Heart right ventricle (tissue), 16 donors: Measurements from ENCODE around the gene BMX. TPM values are rescaled to one million over a fixed set of nuclear protein-coding genes. Genes with fewer than 3 reads are reported as not detected.

ENCODE experiments used
- ATAC-seq, 8 donors: fragments of 200-7000 bp; cut with Tn5 transposase; one replicate each; pipeline ENCODE4 v1.9.1; 2020; ENCODE audit warnings: mild to moderate bottlenecking in 8 of 8, moderate library complexity in 8 of 8, moderate number of reproducible peaks in 1 of 8
- DNase-seq, 2 donors: peaks; one replicate each; pipeline ENCODE4 v3.0.0-alpha.2; 2020
- H3K27ac ChIP-seq, 10 donors: fragments of 200-600 bp; sonication (generic) in 2 of 10; one replicate each; pipeline versions ENCODE4 v1.5.0 to v1.8.0; 2020 to 2022; ENCODE audit warnings: mild to moderate bottlenecking in 3 of 10
- H3K27me3 ChIP-seq, 7 donors: fragments of 200-600 bp; one replicate each; pipeline ENCODE4 v1.8.0; 2021 to 2022; ENCODE audit warnings: mild to moderate bottlenecking in 2 of 7
- H3K36me3 ChIP-seq, 9 donors: fragments of 200-600 bp; sonication (generic) in 1 of 9; one replicate each; pipeline versions ENCODE4 v1.5.0 to v1.8.0; 2020 to 2022; ENCODE audit warnings: mild to moderate bottlenecking in 2 of 9
- H3K4me1 ChIP-seq, 9 donors: fragments of 200-600 bp; sonication (generic) in 1 of 9; one replicate each; pipeline versions ENCODE4 v1.5.0 to v1.8.0; 2020 to 2022; ENCODE audit warnings: mild to moderate bottlenecking in 4 of 9
- H3K4me3 ChIP-seq, 10 donors: fragments of 200-600 bp; sonication (generic) in 2 of 10; one replicate each; pipeline versions ENCODE4 v1.5.0 to v1.8.0; 2020 to 2022; ENCODE audit warnings: mild to moderate bottlenecking in 7 of 10, moderate library complexity in 2 of 10
- H3K9me3 ChIP-seq, 11 donors: fragments of 200-600 bp in 10 of 11; sonication (generic) in 2 of 11; one replicate each; pipeline versions ENCODE4 v1.5.0 to v1.8.0; 2013 to 2022; ENCODE audit warnings: mild to moderate bottlenecking in 2 of 11, control low read depth in 1 of 11, moderate library complexity in 1 of 11
- WGBS, 2 donors: extraction: QIAGEN DNeasy Blood & Tissue Kit; methylation state at CpG; one replicate each; pipeline ENCODE4 v1.1.7; 2013; ENCODE audit warnings: inconsistent platforms in 1 of 2; 5-methylcytosine and 5-hydroxymethylcytosine counted together
- intact Hi-C, 10 donors: fragments of 100-400 bp; cut with DNase I; formaldehyde crosslinking; loops; one replicate each; pipeline versions ENCODE4 v1.11.1 to v1.14.2; 2022
- polyA plus RNA-seq, 2 donors: library from polyadenylated mRNA; stranded (reverse); fragments of 200-250 nt; gene quantifications; one replicate each; pipeline ENCODE4 v1.2.3, GENCODE V29; 2013
- total RNA-seq, 10 donors: library from RNA; stranded (reverse); fragmentation: NEBNext Ultra II Directional in 3 of 10; extraction: Animal tissue kit (Norgen Biotek cat#: 25700) in 3 of 10; gene quantifications; one replicate each; pipeline versions ENCODE4 v1.2.1 to v1.2.4, GENCODE V29; 2021 to 2023
- TF ChIP-seq, protein P1 (sequence below), 9 donors: fragments of 200-600 bp; sonication (generic) in 2 of 9; IDR thresholded peaks; one replicate each; pipeline versions ENCODE4 v1.5.0 to v1.8.0; 2021 to 2022; ENCODE audit warnings: antibody characterized with exemption in 9 of 9, mild to moderate bottlenecking in 5 of 9, moderate library complexity in 1 of 9
- donor health status: Arrhythmogenic right ventricular cardiomyopathy.
- donor health status: ischemic (EF 13 %, LVEDD 7.1; RV severe dilation, severe dysfunction).
- donor health status: healthy with polysubstance abuse.
- donor health status: DM: no; HTN: yes; CAD: no.
- donor health status: DM: no; HTN: no; CAD: no.
- donor health status: ischemic (EF 25% LVEDD 6.9; RV normal size, moderate dysfunction).
- donor health status: ischemic (EF 25% LVEDD 5.7; RV mildly dilated, moderate dysfunction).
- donor health status: healthy.
- donor health status: DM: yes; HTN: yes; CAD: no.
- donor health status: Ischemic cardiomyopathy.
- donor health status: ischemic (EF 35%, LVEDD 5.7; RV mildly dilated, moderate dysfunction).
- donor health status: nonischemic (EF 11% LVEDD 7.7; RV severe dilation, severe dysfunction).
- donor health status: DM: yes; HTN: yes; CAD: no.
- donor health status: PGD.
- donor health status: ischemic (EF 29% LVEDD 5.4; RV normal size, mild dysfunction).
- donor health status: nonischemic (EF 23%, LVEDD 6.1; RV moderate dilation, normal function).

Gene BMX
- total and polyA plus RNA-seq, 12 donors: 0.97 to 6.1 (median 2.7) TPM

- intact Hi-C loops: loop anchor here in 1 of 10 donors (10.0 kb wide), 2 partner anchors 68 to 218 kb away; partner anchors contain the start of gene PIR
- DNase-seq (no peak), ATAC-seq (no peak)
- Histone ChIP-seq H3K36me3 (no peaks in the 10 kb centered on the region), H3K27ac (no peak overlapping the region), H3K9me3 (no peaks in the 10 kb centered on the region), H3K27me3 (peaks cover 0 to 79% (median 0%) of the 10 kb centered on the region in 7 donors), H3K4me1 (peaks cover 0 to 8% (median 0%) of the 10 kb centered on the region in 9 donors), H3K4me3 (no peak overlapping the region)
- 81 to 84% methylated on average over 7 of the region's 7 CpGs for WGBS, 2 donors
- TF ChIP-seq, protein P1, sequence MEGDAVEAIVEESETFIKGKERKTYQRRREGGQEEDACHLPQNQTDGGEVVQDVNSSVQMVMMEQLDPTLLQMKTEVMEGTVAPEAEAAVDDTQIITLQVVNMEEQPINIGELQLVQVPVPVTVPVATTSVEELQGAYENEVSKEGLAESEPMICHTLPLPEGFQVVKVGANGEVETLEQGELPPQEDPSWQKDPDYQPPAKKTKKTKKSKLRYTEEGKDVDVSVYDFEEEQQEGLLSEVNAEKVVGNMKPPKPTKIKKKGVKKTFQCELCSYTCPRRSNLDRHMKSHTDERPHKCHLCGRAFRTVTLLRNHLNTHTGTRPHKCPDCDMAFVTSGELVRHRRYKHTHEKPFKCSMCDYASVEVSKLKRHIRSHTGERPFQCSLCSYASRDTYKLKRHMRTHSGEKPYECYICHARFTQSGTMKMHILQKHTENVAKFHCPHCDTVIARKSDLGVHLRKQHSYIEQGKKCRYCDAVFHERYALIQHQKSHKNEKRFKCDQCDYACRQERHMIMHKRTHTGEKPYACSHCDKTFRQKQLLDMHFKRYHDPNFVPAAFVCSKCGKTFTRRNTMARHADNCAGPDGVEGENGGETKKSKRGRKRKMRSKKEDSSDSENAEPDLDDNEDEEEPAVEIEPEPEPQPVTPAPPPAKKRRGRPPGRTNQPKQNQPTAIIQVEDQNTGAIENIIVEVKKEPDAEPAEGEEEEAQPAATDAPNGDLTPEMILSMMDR (IDR thresholded peaks at IDR 0.05): no peak
These were observed 62.4 kb downstream of the BMX start for GRCh38 chrX:15563056-15563455.

DNA sequence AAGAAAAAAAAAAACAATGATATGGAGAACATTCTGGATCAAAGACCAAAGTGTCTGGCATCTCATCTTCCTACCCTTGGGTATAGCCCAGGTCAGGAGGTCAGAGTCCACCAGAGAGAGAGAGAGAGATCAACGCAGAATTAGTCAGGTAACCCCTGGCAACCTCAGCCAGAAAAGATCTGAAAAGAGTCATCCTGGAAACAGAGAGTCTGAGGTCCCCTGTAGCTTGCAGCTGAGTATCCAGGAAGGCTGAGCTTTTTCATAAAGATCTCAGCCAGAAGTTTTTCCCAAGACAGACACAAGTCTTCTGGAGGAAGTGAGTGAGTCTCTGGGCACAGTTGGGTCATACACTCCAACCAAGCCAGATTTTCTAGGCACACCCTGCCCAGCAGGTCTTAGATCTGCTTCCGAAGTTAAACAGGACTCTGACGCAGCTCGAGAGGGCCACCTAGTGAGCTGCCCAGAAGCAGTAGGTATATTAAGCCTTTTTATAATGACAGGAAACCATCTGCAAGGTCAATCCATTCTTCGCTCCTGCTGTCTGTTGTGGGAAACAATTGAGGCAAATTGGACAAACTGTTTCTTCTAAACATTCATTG, 64.5 kb downstream of the BMX start:
- 18 to 30% methylated on average over 5 of the region's 5 CpGs for WGBS, 2 donors

DNA sequence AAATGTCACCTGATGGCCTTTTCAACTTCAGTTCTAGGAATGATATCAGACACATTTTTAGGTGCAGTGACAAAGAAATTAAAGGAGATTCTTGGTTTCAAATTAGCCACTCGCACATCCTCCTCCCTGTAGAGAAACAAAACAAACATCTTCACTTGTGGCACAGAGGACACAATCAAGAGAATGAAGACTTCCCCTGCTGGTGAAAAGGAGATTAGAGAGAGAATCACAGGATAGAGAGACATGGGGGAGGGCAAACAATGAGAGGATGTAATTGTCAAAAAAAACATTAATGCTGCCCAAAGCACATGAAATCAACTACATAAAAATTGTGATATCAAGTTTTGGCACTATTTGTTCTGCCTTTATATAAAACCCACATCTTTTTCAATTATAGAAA, 65.6 kb downstream of the BMX start:
- no peak overlapping the region for H3K27ac ChIP-seq
- peaks cover 0 to 8% (median 0%) of the 10 kb centered on the region in 9 donors for H3K4me1 ChIP-seq
- H3K4me3 ChIP-seq: no peak overlapping the region
- H3K9me3 ChIP-seq: no peaks in the 10 kb centered on the region
- peaks cover 0 to 84% (median 0%) of the 10 kb centered on the region in 7 donors for H3K27me3 ChIP-seq
- DNase-seq (no peak), ATAC-seq (no peak)
- WGBS, 2 donors: 44 to 60% methylated on average over 1 of the region's 1 CpG
- TF ChIP-seq, protein P1 (IDR thresholded peaks at IDR 0.05): no peak
- H3K36me3 ChIP-seq: peaks cover 0 to under 1% (median 0%) of the 10 kb centered on the region in 9 donors
- intact Hi-C loops: loop anchor here in 3 of 10 donors (5.0 to 10.0 kb wide), 5 partner anchors 69 to 221 kb away; partner anchors contain the start of gene PIR (in 1 of the 3)

More for the DNA sequence above, 64.5 kb downstream of the BMX start:
- no peak overlapping the region for H3K4me3 ChIP-seq
- peaks cover 0 to 85% (median 0%) of the 10 kb centered on the region in 7 donors for H3K27me3 ChIP-seq
- H3K4me1 ChIP-seq: peaks cover 0 to 8% (median 0%) of the 10 kb centered on the region in 9 donors
- H3K36me3 ChIP-seq: no peaks in the 10 kb centered on the region
- H3K9me3 ChIP-seq: no peaks in the 10 kb centered on the region
- TF ChIP-seq, protein P1 (IDR thresholded peaks at IDR 0.05): peak in 8 of 9 donors; percentile 18 to 68 (median 58)
- DNase-seq (peak; percentile 29 to 41), ATAC-seq (peak; percentile 70 to 92 (median 82))
- H3K27ac ChIP-seq: no peak overlapping the region
- intact Hi-C loops: loop anchor here in 7 of 10 donors (1.0 to 10.0 kb wide), 7 partner anchors 66 to 220 kb away; partner anchors contain the start of gene PIR (in 1 of the 7)

DNA sequence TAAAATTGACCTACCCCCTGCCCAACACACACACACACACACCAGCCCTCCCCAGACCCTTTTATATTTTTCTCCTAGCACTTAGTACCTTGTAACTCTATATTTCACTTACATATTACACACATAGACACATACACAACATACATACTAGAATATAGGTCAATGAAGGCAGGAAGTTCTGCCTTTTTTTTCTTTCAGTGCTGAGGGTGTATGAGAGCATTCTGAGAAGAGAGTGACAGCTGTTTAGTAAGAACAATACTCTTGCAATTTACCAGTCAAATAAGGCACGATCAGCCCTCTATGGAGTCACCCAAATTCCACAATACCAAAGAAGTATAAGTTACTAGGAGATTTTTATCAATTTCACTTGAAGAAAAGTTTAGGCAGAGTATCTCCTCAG, 66.7 kb downstream of the BMX start:
- intact Hi-C loops: loop anchor here in 3 of 10 donors (5.0 to 10.0 kb wide), 5 partner anchors 70 to 222 kb away; partner anchors contain the start of gene PIR (in 1 of the 3)

More for the DNA sequence above, 66.7 kb downstream of the BMX start:
- no peak overlapping the region for H3K4me3 ChIP-seq
- TF ChIP-seq, protein P1 (IDR thresholded peaks at IDR 0.05): no peak
- ATAC-seq: no peak
- no peaks in the 10 kb centered on the region for H3K9me3 ChIP-seq
- peaks cover 0 to 89% (median 0%) of the 10 kb centered on the region in 7 donors for H3K27me3 ChIP-seq
- peaks cover 0 to 8% (median 0%) of the 10 kb centered on the region in 9 donors for H3K4me1 ChIP-seq
- H3K27ac ChIP-seq: no peak overlapping the region
- no peak for DNase-seq
- peaks cover 0 to 11% (median 0%) of the 10 kb centered on the region in 9 donors for H3K36me3 ChIP-seq
- WGBS, 2 donors: 65 to 77% methylated on average over 1 of the region's 1 CpG
